IMR-90 (cell line): ENCODE data around the gene HSPB7. TPM values are rescaled to one million over a fixed set of nuclear protein-coding genes. Genes with fewer than 3 reads are reported as not detected.

ENCODE experiments used
- ATAC-seq: fragments of 200-7000 bp; cut with Tn5 transposase; 2 replicates; pipeline ENCODE4 v1.9.1; 2020; ENCODE audit warnings: low read depth, mild to moderate bottlenecking, moderate library complexity
- BruUV-seq: library from RNA; stranded (reverse); fragments of 400-500 nt; replicated peaks from 2 replicates; lab custom pipeline; 2021; lab: Mats Ljungman, UMichigan
- CTCF ChIA-PET: fragments of 300-600 bp; formaldehyde crosslinking; extraction: SDS; loops from one replicate; lab custom pipeline; 2021; ENCODE audit warnings: antibody characterized with exemption; lab: Yijun Ruan, JAX
- POLR2A ChIA-PET: fragments of 300-600 bp; sonication (Branson Sonifier 250); formaldehyde crosslinking; loops from one replicate; lab custom pipeline; 2022; ENCODE audit warnings: antibody characterized with exemption; ENCODE audit not compliant: unreplicated experiment; lab: Charles Lee
- DNase-seq: peaks from one replicate; pipeline ENCODE4 v3.0.0; 2013
- H2AFZ ChIP-seq: replicated peaks from 2 replicates; pipeline ENCODE3; 2013; ENCODE audit warnings: low read length, mild to moderate bottlenecking; ENCODE audit not compliant: poor library complexity
- H2AK5ac ChIP-seq: 2 replicates; pipeline ENCODE4 v1.6.1; 2013; ENCODE audit warnings: low read depth, low read length, inconsistent platforms
- H2AK9ac ChIP-seq: replicated peaks from 2 replicates; pipeline ENCODE3; 2013; ENCODE audit warnings: mild to moderate bottlenecking, low read depth, low read length, moderate library complexity; ENCODE audit not compliant: poor library complexity
- H2BK120ac ChIP-seq: 2 replicates; pipeline ENCODE4 v1.6.1; 2013; ENCODE audit warnings: low read depth, low read length, inconsistent platforms
- H2BK15ac ChIP-seq: 3 replicates; pipeline ENCODE4 v1.6.1; 2013; ENCODE audit warnings: low read depth, low read length, inconsistent platforms
- H2BK20ac ChIP-seq: 2 replicates; pipeline ENCODE4 v1.6.1; 2013; ENCODE audit warnings: low read depth, mild to moderate bottlenecking, inconsistent platforms, low read length, moderate library complexity
- H2BK5ac ChIP-seq: 2 replicates; pipeline ENCODE4 v1.6.1; 2013; ENCODE audit warnings: mild to moderate bottlenecking, low read depth, low read length, inconsistent platforms; ENCODE audit not compliant: poor library complexity, severe bottlenecking
- H3K14ac ChIP-seq: replicated peaks from 2 replicates; pipeline ENCODE4 v1.6.1; 2013; ENCODE audit warnings: low read depth, low read length, inconsistent platforms
- H3K18ac ChIP-seq: 2 replicates; pipeline ENCODE4 v1.6.1; 2013; ENCODE audit warnings: low read depth, low read length, control low read depth
- H3K23ac ChIP-seq: 2 replicates; pipeline ENCODE4 v1.6.1; 2013; ENCODE audit warnings: low read depth, low read length, inconsistent platforms
- H3K27ac ChIP-seq: 2 replicates; pipeline ENCODE4 v1.5.1; 2013; ENCODE audit warnings: mild to moderate bottlenecking, control low read depth, low read length; ENCODE audit not compliant: insufficient read depth
- H3K27me3 ChIP-seq: 2 replicates; pipeline ENCODE4 v1.6.1; 2013; ENCODE audit warnings: low read length; ENCODE audit not compliant: control insufficient read depth, insufficient read depth
- H3K36me3 ChIP-seq: 2 replicates; pipeline ENCODE4 v1.6.1; 2013; ENCODE audit warnings: low read length, mixed read lengths; ENCODE audit not compliant: control insufficient read depth, insufficient read depth
- H3K4ac ChIP-seq: 2 replicates; pipeline ENCODE4 v1.6.1; 2013; ENCODE audit warnings: low read depth, low read length, inconsistent platforms
- H3K4me1 ChIP-seq: 2 replicates; pipeline ENCODE4 v1.6.1; 2013; ENCODE audit warnings: low read length, mixed read lengths; ENCODE audit not compliant: control insufficient read depth, insufficient read depth
- H3K4me2 ChIP-seq: 2 replicates; pipeline ENCODE4 v1.6.1; 2013; ENCODE audit warnings: low read depth, mild to moderate bottlenecking, control low read depth, low read length, moderate library complexity
- H3K4me3 ChIP-seq: 2 replicates; pipeline ENCODE4 v1.5.1; 2013; ENCODE audit warnings: low read depth, mild to moderate bottlenecking, control low read depth, low read length, moderate library complexity; ENCODE audit not compliant: insufficient read depth
- H3K56ac ChIP-seq: 2 replicates; pipeline ENCODE4 v1.6.1; 2013; ENCODE audit warnings: low read length, inconsistent platforms; ENCODE audit not compliant: insufficient read depth; ENCODE audit errors: extremely low read depth
- H3K79me1 ChIP-seq, 2 experiments: 2 replicates each; pipeline ENCODE4 v1.6.1; 2013; ENCODE audit warnings: low read length in 2 of 2, inconsistent platforms in 1 of 2, low read depth in 1 of 2
- H3K9ac ChIP-seq: 2 replicates; pipeline ENCODE4 v1.6.1; 2013; ENCODE audit warnings: low read depth, low read length, control low read depth
- H3K9me1 ChIP-seq: 2 replicates; pipeline ENCODE4 v1.6.1; 2013; ENCODE audit warnings: low read length, inconsistent platforms; ENCODE audit not compliant: insufficient read depth
- H3K9me3 ChIP-seq: 2 replicates; pipeline ENCODE4 v1.6.1; 2013; ENCODE audit warnings: low read length; ENCODE audit not compliant: control insufficient read depth, insufficient read depth
- H4K20me1 ChIP-seq: 2 replicates; pipeline ENCODE4 v1.6.1; 2013; ENCODE audit warnings: low read length, inconsistent platforms; ENCODE audit not compliant: insufficient read depth
- H4K5ac ChIP-seq: 2 replicates; pipeline ENCODE4 v1.6.1; 2013; ENCODE audit warnings: mild to moderate bottlenecking, low read depth, low read length, control low read depth
- H4K8ac ChIP-seq, 2 experiments: 2 replicates each; pipeline ENCODE4 v1.6.1; 2013; ENCODE audit warnings: low read depth in 2 of 2, low read length in 2 of 2, control low read depth in 1 of 2, inconsistent platforms in 1 of 2
- H4K91ac ChIP-seq: 2 replicates; pipeline ENCODE4 v1.6.1; 2013; ENCODE audit warnings: low read depth, low read length, inconsistent platforms; ENCODE audit not compliant: insufficient read depth
- BHLHE40 ChIP-seq: fragments of 150-350 bp; IDR thresholded peaks from 2 replicates; pipeline ENCODE4 v1.6.1; 2016; ENCODE audit warnings: mild to moderate bottlenecking, low read depth, low read length
- CEBPB ChIP-seq: IDR thresholded peaks from 2 replicates; pipeline ENCODE4 v1.6.1; 2012; ENCODE audit warnings: low read depth, low read length, improper control_type of control experiment
- CHD1 ChIP-seq: IDR thresholded peaks from 2 replicates; pipeline ENCODE4 v1.6.1; 2012; ENCODE audit warnings: low read depth, low read length, improper control_type of control experiment
- FOS ChIP-seq: fragments of 150-350 bp; IDR thresholded peaks from 2 replicates; pipeline ENCODE4 v1.6.1; 2016; ENCODE audit warnings: low read depth, low read length
- MAFK ChIP-seq: IDR thresholded peaks from 2 replicates; pipeline ENCODE4 v1.6.1; 2012; ENCODE audit warnings: low read depth, low read length, improper control_type of control experiment
- MAZ ChIP-seq: IDR thresholded peaks from 2 replicates; pipeline ENCODE4 v1.6.1; 2012; ENCODE audit warnings: low read depth, mild to moderate bottlenecking, low read length, improper control_type of control experiment, moderate library complexity, borderline replicate concordance
- MXI1 ChIP-seq: IDR thresholded peaks from 2 replicates; pipeline ENCODE4 v1.6.1; 2012; ENCODE audit warnings: low read depth, mild to moderate bottlenecking, low read length, moderate library complexity, borderline replicate concordance
- NFE2L2 ChIP-seq: fragments of 150-350 bp; IDR thresholded peaks from 2 replicates; pipeline ENCODE4 v1.6.1; 2016; ENCODE audit warnings: low read depth, mild to moderate bottlenecking, low read length
- POLR2A ChIP-seq: IDR thresholded peaks from 2 replicates; pipeline ENCODE4 v1.6.1; 2012; ENCODE audit warnings: mild to moderate bottlenecking, low read depth, low read length
- RAD21 ChIP-seq: IDR thresholded peaks from 2 replicates; pipeline ENCODE4 v1.6.1; 2012; ENCODE audit warnings: low read length, improper control_type of control experiment
- RCOR1 ChIP-seq: IDR thresholded peaks from 2 replicates; pipeline ENCODE4 v1.6.1; 2012; ENCODE audit warnings: mild to moderate bottlenecking, low read length, improper control_type of control experiment; ENCODE audit not compliant: insufficient replicate concordance
- RFX5 ChIP-seq: IDR thresholded peaks from 2 replicates; pipeline ENCODE4 v1.8.0; 2012; ENCODE audit warnings: low read depth, mild to moderate bottlenecking, low read length, moderate library complexity
- SMC3 ChIP-seq: fragments of 150-350 bp; IDR thresholded peaks from 2 replicates; pipeline ENCODE4 v1.6.1; 2016; ENCODE audit warnings: low read depth, mild to moderate bottlenecking, antibody characterized with exemption, low read length, moderate library complexity
- WGBS, 2 experiments: methylation state at CpG; one replicate each; pipeline versions ENCODE4 v1.1.5 to v1.1.7; 2013; ENCODE audit warnings: missing lambda C conversion rate in 2 of 2; ENCODE audit not compliant: insufficient read length in 1 of 2; ENCODE audit errors: extremely low coverage in 2 of 2; 5-methylcytosine and 5-hydroxymethylcytosine counted together
- dilution Hi-C: fragments of 300-500 bp; cut with HindIII; formaldehyde crosslinking; loops from one replicate; pipeline ENCODE4 v1.14.3; 2018; ENCODE audit warnings: low sequenced_read_pairs; ENCODE audit not compliant: unreplicated experiment
- in situ Hi-C: fragments of 300-500 bp; cut with MboI; formaldehyde crosslinking; loops from 3 replicates; pipeline ENCODE4 v1.14.3; 2019; ENCODE audit warnings: low sequenced_read_pairs, inconsistent platforms, mixed read lengths
- intact Hi-C: fragments of 100-400 bp; cut with micrococcal nuclease; formaldehyde crosslinking; loops from 2 replicates; pipeline ENCODE4 v1.10.0; 2022
- polyA plus RNA-seq, 3 experiments: library from polyadenylated mRNA; depleted of rRNA; stranded (reverse); fragments of >200 nt; gene quantifications; 2 replicates each; pipeline ENCODE4 v1.2.3, GENCODE V29; 2012; ENCODE audit warnings: low replicate concordance in 1 of 3
- total RNA-seq: library from RNA; depleted of rRNA; stranded (reverse); fragments of >200 nt; gene quantifications from 2 replicates; pipeline ENCODE4 v1.2.3, GENCODE V29; 2012
- TF ChIP-seq, protein P1 (sequence below): fragments of 150-350 bp; IDR thresholded peaks from 2 replicates; pipeline ENCODE4 v1.6.1; 2016; ENCODE audit warnings: low read depth, mild to moderate bottlenecking, low read length, moderate library complexity, borderline replicate concordance
- TF ChIP-seq, protein P2 (sequence below): fragments of 150-350 bp; IDR thresholded peaks from 2 replicates; pipeline ENCODE4 v1.6.1; 2017; ENCODE audit warnings: mild to moderate bottlenecking, antibody characterized with exemption, low read length, low read depth
- TF ChIP-seq, protein P3 (sequence below): conservative IDR thresholded peaks from 2 replicates; pipeline ENCODE4 v1.5.1; 2012; ENCODE audit warnings: mild to moderate bottlenecking, low read depth, low read length, improper control_type of control experiment

The HSPB7 gene
- total and polyA plus RNA-seq, 2 of the 4 experiments (the other 2 are of a cell fraction): 0.54 to 3.0 TPM

DNA sequence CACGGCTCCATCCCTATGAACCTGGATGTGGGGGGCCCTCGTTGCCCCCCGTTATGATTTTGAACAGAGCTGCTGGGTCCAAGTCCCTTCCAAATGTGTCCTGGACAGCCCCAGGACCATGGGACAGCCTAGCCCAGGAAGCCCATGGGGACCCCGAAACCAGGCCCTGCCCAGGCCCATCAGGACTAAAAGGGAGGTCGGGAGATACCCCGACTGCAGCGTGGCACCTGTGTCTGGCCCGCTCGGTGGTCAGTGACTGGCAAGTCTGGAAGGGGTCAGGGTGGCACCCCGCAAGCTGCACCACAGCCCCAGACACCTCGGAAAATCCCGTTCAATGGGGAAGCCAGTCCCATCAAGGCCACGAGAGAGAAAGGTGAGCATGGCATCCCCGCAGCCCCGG lies 24.2 kb downstream of the HSPB7 start:
- intact Hi-C loops (loop anchor here (1.0 to 2.0 kb wide), 4 partner anchors 54 to 201 kb away; partner anchors contain the start of gene SPEN), dilution Hi-C loops (no loop called here), in situ Hi-C loops (loop anchor here (10.0 kb wide), 1 partner anchor 59 kb away; no protein-coding TSS in a partner anchor)
- POLR2A ChIA-PET: no interaction called here
- no peak overlapping the region for H4K91ac ChIP-seq
- no peak overlapping the region for H3K4me2 ChIP-seq
- H3K4me1 ChIP-seq: peaks cover 2% of the 10 kb centered on the region; the same call in 1 of the 2 replicates
- H3K27ac ChIP-seq: no peak overlapping the region
- 84% methylated on average over 11 of the region's 15 CpGs; no CpG with 5 or more reads in 1 of the 2 experiments for WGBS, 2 experiments
- H2AFZ ChIP-seq: peak overlapping the region; percentile 49
- no peaks in the 10 kb centered on the region for H3K9me3 ChIP-seq
- no peak overlapping the region for H3K23ac ChIP-seq
- no peaks in the 10 kb centered on the region for H3K79me1 ChIP-seq
- ATAC-seq: no peak
- H3K56ac ChIP-seq: no peak overlapping the region
- peak overlapping the region; percentile 72 for H2AK9ac ChIP-seq
- no peak overlapping the region for H2BK20ac ChIP-seq
- H3K9ac ChIP-seq: no peak overlapping the region
- no peak for DNase-seq
- no peaks in the 10 kb centered on the region for H3K36me3 ChIP-seq
- H3K27me3 ChIP-seq: peaks cover 9% of the 10 kb centered on the region; the same call in 1 of the 2 replicates
- no TSS peak for BruUV-seq
- no peak overlapping the region for H2AK5ac ChIP-seq
- H2BK5ac ChIP-seq: no peak overlapping the region
- H3K4ac ChIP-seq: no peak overlapping the region
- no peaks in the 10 kb centered on the region for H4K20me1 ChIP-seq
- CTCF ChIA-PET: interaction anchor here (1.4 to 1.6 kb wide), 2 partner anchors 178 to 202 kb away, joined by 3 to 6 read pairs; no protein-coding TSS in a partner anchor
- TF ChIP-seq RAD21 (no peak), CEBPB (no peak), RCOR1 (no peak), CHD1 (no peak), MAZ (no peak), MXI1 (no peak), POLR2A (no peak), MAFK (no peak), BHLHE40 (no peak), FOS (no peak), NFE2L2 (no peak), RFX5 (no peak), SMC3 (no peak)
- TF ChIP-seq, protein P1, sequence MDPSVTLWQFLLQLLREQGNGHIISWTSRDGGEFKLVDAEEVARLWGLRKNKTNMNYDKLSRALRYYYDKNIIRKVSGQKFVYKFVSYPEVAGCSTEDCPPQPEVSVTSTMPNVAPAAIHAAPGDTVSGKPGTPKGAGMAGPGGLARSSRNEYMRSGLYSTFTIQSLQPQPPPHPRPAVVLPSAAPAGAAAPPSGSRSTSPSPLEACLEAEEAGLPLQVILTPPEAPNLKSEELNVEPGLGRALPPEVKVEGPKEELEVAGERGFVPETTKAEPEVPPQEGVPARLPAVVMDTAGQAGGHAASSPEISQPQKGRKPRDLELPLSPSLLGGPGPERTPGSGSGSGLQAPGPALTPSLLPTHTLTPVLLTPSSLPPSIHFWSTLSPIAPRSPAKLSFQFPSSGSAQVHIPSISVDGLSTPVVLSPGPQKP: no peak
- TF ChIP-seq, protein P2, sequence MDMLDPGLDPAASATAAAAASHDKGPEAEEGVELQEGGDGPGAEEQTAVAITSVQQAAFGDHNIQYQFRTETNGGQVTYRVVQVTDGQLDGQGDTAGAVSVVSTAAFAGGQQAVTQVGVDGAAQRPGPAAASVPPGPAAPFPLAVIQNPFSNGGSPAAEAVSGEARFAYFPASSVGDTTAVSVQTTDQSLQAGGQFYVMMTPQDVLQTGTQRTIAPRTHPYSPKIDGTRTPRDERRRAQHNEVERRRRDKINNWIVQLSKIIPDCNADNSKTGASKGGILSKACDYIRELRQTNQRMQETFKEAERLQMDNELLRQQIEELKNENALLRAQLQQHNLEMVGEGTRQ: no peak
- TF ChIP-seq, protein P3, sequence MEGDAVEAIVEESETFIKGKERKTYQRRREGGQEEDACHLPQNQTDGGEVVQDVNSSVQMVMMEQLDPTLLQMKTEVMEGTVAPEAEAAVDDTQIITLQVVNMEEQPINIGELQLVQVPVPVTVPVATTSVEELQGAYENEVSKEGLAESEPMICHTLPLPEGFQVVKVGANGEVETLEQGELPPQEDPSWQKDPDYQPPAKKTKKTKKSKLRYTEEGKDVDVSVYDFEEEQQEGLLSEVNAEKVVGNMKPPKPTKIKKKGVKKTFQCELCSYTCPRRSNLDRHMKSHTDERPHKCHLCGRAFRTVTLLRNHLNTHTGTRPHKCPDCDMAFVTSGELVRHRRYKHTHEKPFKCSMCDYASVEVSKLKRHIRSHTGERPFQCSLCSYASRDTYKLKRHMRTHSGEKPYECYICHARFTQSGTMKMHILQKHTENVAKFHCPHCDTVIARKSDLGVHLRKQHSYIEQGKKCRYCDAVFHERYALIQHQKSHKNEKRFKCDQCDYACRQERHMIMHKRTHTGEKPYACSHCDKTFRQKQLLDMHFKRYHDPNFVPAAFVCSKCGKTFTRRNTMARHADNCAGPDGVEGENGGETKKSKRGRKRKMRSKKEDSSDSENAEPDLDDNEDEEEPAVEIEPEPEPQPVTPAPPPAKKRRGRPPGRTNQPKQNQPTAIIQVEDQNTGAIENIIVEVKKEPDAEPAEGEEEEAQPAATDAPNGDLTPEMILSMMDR: no peak
- H3K18ac ChIP-seq: no peak overlapping the region
- no peak overlapping the region for H3K4me3 ChIP-seq
- H4K8ac ChIP-seq: no peak overlapping the region
- no peak overlapping the region for H2BK15ac ChIP-seq
- H3K14ac ChIP-seq: no peak overlapping the region
- no peaks in the 10 kb centered on the region for H3K9me1 ChIP-seq
- no peak overlapping the region for H4K5ac ChIP-seq
- H2BK120ac ChIP-seq: no peak overlapping the region
